ENCODE measurements around the gene NUDT9.

DNA sequence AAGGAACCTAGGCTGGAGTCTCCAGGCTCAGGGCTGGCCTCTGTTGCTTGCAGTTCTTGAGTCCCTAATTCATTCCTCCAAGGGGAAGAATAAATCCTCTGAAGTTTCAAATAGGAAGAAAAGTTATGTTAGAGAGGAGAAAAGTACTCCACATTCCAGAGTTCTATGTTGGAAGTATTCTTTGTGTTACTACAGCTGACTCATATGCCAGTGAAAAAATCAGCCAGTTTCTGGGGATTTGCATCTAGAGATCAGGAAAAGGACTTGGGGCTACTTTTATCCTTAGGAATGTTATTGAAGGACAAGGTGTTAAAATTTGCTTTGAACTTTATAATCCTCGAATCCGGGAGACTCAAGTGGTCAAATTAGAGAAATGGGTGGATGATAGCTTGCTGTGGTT lies 11.7 kb upstream of the NUDT9 start:
- TF ChIP-seq EZH2 (optimal IDR thresholded peaks at IDR 0.05; ENCODE audit: low read depth, low read length): no peak
- TF ChIP-seq, protein P1, sequence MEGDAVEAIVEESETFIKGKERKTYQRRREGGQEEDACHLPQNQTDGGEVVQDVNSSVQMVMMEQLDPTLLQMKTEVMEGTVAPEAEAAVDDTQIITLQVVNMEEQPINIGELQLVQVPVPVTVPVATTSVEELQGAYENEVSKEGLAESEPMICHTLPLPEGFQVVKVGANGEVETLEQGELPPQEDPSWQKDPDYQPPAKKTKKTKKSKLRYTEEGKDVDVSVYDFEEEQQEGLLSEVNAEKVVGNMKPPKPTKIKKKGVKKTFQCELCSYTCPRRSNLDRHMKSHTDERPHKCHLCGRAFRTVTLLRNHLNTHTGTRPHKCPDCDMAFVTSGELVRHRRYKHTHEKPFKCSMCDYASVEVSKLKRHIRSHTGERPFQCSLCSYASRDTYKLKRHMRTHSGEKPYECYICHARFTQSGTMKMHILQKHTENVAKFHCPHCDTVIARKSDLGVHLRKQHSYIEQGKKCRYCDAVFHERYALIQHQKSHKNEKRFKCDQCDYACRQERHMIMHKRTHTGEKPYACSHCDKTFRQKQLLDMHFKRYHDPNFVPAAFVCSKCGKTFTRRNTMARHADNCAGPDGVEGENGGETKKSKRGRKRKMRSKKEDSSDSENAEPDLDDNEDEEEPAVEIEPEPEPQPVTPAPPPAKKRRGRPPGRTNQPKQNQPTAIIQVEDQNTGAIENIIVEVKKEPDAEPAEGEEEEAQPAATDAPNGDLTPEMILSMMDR (IDR thresholded peaks at IDR 0.05; ENCODE audit: low read length): no peak

All from MM.1S (cell line).